ENCODE measurements around the gene SPOCK2. TPM values are rescaled to one million over a fixed set of nuclear protein-coding genes. Genes with fewer than 3 reads are reported as not detected.

Gene SPOCK2
- total RNA-seq, 1 experiment from 2014 or later, result 4.8 TPM

GRCh38 chr10:72058989-72059842 lies 29.1 kb downstream of the SPOCK2 start:
- intact Hi-C loops (cut with micrococcal nuclease; ENCODE audit: unreplicated experiment) (no loop called here), in situ Hi-C loops (cut with HindIII; ENCODE audit: low pct_unique_long_range_greater_than_20kb, low sequenced_read_pairs) (no loop called here)
- Histone ChIP-seq H3K36me3 (ENCODE audit: control insufficient read depth, insufficient read depth, low read length) (no peaks in the 10 kb centered on the region), H3K27me3 (ENCODE audit: control insufficient read depth, insufficient read depth, low read length) (no peaks in the 10 kb centered on the region), H3K9me3 (ENCODE audit: control insufficient read depth, insufficient read depth, low read depth, low read length) (no peaks in the 10 kb centered on the region), H3K4me1 (ENCODE audit: control insufficient read depth, insufficient read depth, low read length) (peaks cover 38% of the 10 kb centered on the region), H3K27ac (ENCODE audit: low read length) (peak overlapping the region; percentile 36; the same call in 1 of the 2 replicates), H3K4me3 (ENCODE audit: low read depth in 2 of 2, low read length in 2 of 2) (no peak overlapping the region)
- CTCF ChIA-PET, result interaction anchor here (1.5 kb wide), 1 partner anchor 11 kb away, joined by 3 read pairs; no protein-coding TSS in a partner anchor
- POLR2A ChIA-PET, result no interaction called here
- TF ChIP-seq TCF7L2 (IDR thresholded peaks at IDR 0.05; ENCODE audit: low read depth, low read length), result no peak
- no peak for TF ChIP-seq REST (IDR thresholded peaks at IDR 0.05; ENCODE audit: insufficient read depth in 1 of 2, low read depth in 2 of 2, low read length in 1 of 2)
- TF ChIP-seq SIN3A (IDR thresholded peaks at IDR 0.05; ENCODE audit: borderline replicate concordance, insufficient read depth, low read depth, low read length), result no peak
- no peak for TF ChIP-seq CTCF (IDR thresholded peaks at IDR 0.05)
- TF ChIP-seq POLR2AphosphoS5 (IDR thresholded peaks at IDR 0.05; ENCODE audit: low read depth, low read length), result no peak
- BruUV-seq (replicated peaks), result no TSS peak
- no peak for DNase-seq (ENCODE audit: low read depth, low spot score)
- no peak for ATAC-seq

- H3K9me3 ChIP-seq (ENCODE audit: control insufficient read depth, insufficient read depth, low read depth, low read length), result no peaks in the 10 kb centered on the region
- no peak overlapping the region for H3K4me3 ChIP-seq (ENCODE audit: low read depth in 2 of 2, low read length in 2 of 2)
- TF ChIP-seq CTCF (IDR thresholded peaks at IDR 0.05) (no peak), TCF7L2 (IDR thresholded peaks at IDR 0.05; ENCODE audit: low read depth, low read length) (no peak), POLR2AphosphoS5 (IDR thresholded peaks at IDR 0.05; ENCODE audit: low read depth, low read length) (no peak), SIN3A (IDR thresholded peaks at IDR 0.05; ENCODE audit: borderline replicate concordance, insufficient read depth, low read depth, low read length) (no peak), REST (IDR thresholded peaks at IDR 0.05; ENCODE audit: insufficient read depth in 1 of 2, low read depth in 2 of 2, low read length in 1 of 2) (no peak)
- no peak overlapping the region; the same call in 1 of the 2 replicates for H3K27ac ChIP-seq (ENCODE audit: low read length)
- in situ Hi-C loops (cut with HindIII; ENCODE audit: low pct_unique_long_range_greater_than_20kb, low sequenced_read_pairs), result no loop called here
- ATAC-seq, result no peak
- intact Hi-C loops (cut with micrococcal nuclease; ENCODE audit: unreplicated experiment), result no loop called here
- no peaks in the 10 kb centered on the region for H3K27me3 ChIP-seq (ENCODE audit: control insufficient read depth, insufficient read depth, low read length)
- ChIA-PET CTCF (interaction anchor here (1.5 kb wide), 1 partner anchor 10 kb away, joined by 3 read pairs; no protein-coding TSS in a partner anchor), POLR2A (no interaction called here)
- peaks cover 35% of the 10 kb centered on the region for H3K4me1 ChIP-seq (ENCODE audit: control insufficient read depth, insufficient read depth, low read length)
- BruUV-seq (replicated peaks), result no TSS peak
- no peak for DNase-seq (ENCODE audit: low read depth, low spot score)
- no peaks in the 10 kb centered on the region for H3K36me3 ChIP-seq (ENCODE audit: control insufficient read depth, insufficient read depth, low read length)
These were observed 29.9 kb downstream of the SPOCK2 start for GRCh38 chr10:72058347-72058898.
